ENCODE data around the gene TMPRSS4. TPM values are rescaled to one million over a fixed set of nuclear protein-coding genes. Genes with fewer than 3 reads are reported as not detected.

TMPRSS4 gene
- total RNA-seq, 1 donor from 2014 or later = not detected

DNA sequence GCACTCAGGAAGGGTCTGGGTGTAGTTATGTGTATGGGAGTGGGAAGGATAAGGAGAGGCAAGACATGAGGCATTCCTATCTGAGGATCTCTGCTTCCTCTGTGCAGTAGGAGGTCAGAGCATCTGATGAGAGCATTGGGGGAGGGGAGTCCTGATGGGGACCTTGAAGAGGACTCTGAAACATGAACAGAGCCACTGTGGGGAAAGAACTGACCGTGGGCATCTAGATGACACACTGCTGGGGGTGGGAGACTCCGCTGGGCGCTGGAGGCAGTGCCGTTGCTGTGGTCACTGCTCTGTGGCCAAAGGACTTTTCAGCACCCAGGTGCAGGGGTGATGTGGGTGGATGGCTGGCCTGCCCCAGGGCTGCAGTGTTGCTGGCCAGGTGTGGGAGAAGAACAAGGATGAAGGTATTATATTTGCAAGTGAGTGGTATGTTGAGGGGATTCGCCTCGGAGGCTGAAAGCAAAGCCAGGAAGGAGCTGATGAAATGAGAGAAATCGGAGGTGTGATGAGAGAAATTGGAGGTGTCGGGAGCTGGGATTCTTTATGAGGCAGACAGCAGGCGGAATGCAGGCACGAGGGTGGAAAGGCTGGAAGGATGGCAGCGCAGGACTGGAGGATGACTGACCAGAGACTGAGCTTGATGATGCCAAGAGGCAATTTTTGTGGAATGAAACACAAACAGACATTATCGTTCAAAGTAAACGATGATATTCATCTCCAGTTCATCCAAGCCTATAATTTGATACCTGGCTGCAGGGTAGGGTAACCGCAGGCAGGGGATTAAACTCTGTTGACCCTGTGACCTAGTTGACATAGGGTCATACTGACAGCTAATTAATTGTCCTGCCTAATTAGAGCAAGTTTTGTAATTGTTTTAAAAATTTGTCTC is 19.4 kb upstream of the TMPRSS4 start:
- no peaks in the 10 kb centered on the region for H3K36me3 Mint-ChIP-seq (ENCODE audit: low read depth)
- DNase-seq (ENCODE audit: low read depth, low spot score) = no peak

DNA sequence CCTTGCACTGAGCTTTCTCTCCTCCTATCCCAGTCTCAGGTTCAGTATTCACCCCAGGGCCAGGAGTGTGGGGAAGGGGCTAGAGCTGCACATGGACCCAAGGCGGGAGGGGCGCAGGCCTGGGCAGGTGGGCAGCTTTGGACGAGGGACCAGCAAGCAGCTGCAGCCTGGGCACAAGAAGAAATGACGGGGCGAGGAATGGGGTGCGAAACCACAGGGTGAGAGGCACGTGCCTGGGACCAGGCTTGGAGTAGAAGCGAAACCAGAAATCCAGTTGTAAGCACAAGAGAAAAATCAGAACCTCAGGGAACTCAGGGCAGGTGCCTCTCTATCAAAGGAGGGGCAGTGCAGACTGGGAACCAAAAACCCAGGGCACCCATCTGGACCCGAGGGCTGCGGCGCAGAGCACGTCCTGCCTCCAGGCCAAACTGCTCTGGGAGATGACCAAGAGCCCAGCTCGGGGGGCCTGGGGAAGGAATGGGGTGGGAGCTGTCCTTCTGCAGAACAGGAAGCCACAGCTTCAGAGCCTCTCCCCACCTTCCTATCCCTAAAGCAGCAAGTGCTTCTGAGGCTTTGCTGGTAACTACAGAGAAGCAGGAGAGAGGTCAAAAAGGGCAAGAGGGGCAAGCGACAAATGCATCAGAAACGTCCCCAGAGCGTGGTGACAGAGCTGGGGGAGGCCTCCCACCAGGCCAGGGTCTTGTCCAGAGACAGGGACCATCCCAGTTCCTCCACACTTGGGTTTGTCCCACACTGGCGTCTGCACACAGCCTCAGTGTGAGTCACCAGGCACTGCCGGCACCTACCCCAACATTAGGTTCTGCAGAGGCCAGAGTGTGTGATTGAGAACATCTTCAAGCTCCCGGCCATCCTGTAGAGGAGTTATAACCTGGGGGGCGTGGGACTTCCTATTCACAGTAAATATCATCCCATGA is 18.3 kb upstream of the TMPRSS4 start:
- Mint-ChIP-seq H3K9me3 (no peaks in the 10 kb centered on the region), H3K27me3 (ENCODE audit: low read depth) (no peaks in the 10 kb centered on the region), H3K27ac (ENCODE audit: unreplicated experiment) (no peak overlapping the region), H3K4me1 (peaks cover 8% of the 10 kb centered on the region), H3K36me3 (ENCODE audit: low read depth) (no peaks in the 10 kb centered on the region), H3K4me3 (no peak overlapping the region)
- TF ChIP-seq, protein P1, sequence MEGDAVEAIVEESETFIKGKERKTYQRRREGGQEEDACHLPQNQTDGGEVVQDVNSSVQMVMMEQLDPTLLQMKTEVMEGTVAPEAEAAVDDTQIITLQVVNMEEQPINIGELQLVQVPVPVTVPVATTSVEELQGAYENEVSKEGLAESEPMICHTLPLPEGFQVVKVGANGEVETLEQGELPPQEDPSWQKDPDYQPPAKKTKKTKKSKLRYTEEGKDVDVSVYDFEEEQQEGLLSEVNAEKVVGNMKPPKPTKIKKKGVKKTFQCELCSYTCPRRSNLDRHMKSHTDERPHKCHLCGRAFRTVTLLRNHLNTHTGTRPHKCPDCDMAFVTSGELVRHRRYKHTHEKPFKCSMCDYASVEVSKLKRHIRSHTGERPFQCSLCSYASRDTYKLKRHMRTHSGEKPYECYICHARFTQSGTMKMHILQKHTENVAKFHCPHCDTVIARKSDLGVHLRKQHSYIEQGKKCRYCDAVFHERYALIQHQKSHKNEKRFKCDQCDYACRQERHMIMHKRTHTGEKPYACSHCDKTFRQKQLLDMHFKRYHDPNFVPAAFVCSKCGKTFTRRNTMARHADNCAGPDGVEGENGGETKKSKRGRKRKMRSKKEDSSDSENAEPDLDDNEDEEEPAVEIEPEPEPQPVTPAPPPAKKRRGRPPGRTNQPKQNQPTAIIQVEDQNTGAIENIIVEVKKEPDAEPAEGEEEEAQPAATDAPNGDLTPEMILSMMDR (conservative IDR thresholded peaks at IDR 0.05) = no peak
- no peak for DNase-seq (ENCODE audit: low read depth, low spot score)

More for the DNA sequence above, 19.4 kb upstream of the TMPRSS4 start:
- Mint-ChIP-seq H3K4me1 (peaks cover 13% of the 10 kb centered on the region), H3K4me3 (no peak overlapping the region), H3K27me3 (ENCODE audit: low read depth) (no peaks in the 10 kb centered on the region), H3K9me3 (no peaks in the 10 kb centered on the region), H3K27ac (ENCODE audit: unreplicated experiment) (peak overlapping the region; percentile 53)
- TF ChIP-seq, protein P1 (conservative IDR thresholded peaks at IDR 0.05) = no peak

DNA sequence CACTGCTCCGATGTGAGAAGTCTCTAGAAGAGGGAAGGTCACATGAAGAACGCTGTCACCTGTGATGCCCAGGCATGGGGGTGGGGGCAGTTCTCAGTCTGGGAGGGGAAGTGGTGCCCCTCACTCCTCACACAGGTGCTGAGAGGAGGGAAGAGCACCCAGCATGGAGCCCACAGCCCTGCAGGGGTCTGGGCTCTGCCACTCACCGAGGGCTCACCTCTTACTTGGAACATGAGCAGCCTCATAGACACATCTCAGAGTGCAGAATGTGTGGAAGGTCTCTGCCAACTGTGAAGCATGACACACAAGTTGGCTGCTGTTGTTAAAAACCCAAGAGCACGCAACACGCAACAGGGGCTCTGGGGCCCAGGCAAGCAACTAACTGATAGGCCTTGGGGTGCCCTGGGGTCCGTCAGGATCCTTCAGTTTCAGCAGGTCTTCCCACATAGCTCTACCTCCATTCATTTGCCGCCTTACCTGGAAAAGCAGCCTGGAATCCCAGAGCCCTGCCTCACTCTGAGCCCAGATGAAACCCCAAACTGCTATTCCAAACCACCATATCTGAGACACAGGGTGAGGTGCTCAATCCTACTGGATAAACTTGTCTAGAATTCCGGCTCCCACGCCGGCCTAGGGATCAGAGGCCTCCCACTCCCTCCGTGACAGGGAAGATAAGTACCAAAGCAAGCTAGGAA is 17.5 kb upstream of the TMPRSS4 start:
- no peak overlapping the region for H3K4me3 Mint-ChIP-seq
- no peak overlapping the region for H3K27ac Mint-ChIP-seq (ENCODE audit: unreplicated experiment)
- H3K4me1 Mint-ChIP-seq = peaks cover 7% of the 10 kb centered on the region
- no peak for DNase-seq (ENCODE audit: low read depth, low spot score)
- TF ChIP-seq, protein P1 (conservative IDR thresholded peaks at IDR 0.05) = no peak
- H3K36me3 Mint-ChIP-seq (ENCODE audit: low read depth) = no peaks in the 10 kb centered on the region
- no peaks in the 10 kb centered on the region for H3K27me3 Mint-ChIP-seq (ENCODE audit: low read depth)
- H3K9me3 Mint-ChIP-seq = peaks cover 5% of the 10 kb centered on the region

DNA sequence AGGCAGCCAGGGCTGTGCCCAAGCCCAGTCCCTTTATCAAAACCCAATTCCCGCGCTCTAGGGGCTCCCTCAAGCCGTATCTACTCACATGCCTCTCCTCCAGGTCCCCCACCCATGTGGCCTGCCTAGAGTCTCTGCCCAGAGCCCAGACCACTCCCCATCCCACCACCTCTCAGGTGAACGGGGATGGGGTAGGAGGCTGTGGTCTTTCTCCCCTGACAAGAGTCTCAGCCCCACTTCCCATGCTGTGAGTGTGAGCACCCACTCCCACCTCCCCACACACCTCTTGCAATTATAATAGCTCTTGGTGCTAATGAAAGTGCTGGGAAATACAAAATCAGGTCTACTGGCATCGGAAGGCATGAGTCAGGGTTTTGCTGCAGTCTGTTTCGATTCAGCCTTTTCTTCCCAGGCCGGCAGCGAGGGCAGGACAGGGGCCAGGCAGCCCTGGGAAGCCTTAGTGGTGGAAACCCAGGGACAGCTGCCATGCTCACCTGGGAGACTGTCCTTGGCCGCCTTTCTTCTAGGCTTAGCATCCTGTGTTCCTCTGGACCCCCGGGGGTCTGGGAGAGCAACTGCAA is 16.7 kb upstream of the TMPRSS4 start:
- TF ChIP-seq, protein P1 (conservative IDR thresholded peaks at IDR 0.05) = no peak
- no peaks in the 10 kb centered on the region for H3K27me3 Mint-ChIP-seq (ENCODE audit: low read depth)
- H3K27ac Mint-ChIP-seq (ENCODE audit: unreplicated experiment) = no peak overlapping the region
- no peaks in the 10 kb centered on the region for H3K36me3 Mint-ChIP-seq (ENCODE audit: low read depth)
- no peak for DNase-seq (ENCODE audit: low read depth, low spot score)
- peaks cover 7% of the 10 kb centered on the region for H3K4me1 Mint-ChIP-seq
- no peak overlapping the region for H3K4me3 Mint-ChIP-seq
- peaks cover 5% of the 10 kb centered on the region for H3K9me3 Mint-ChIP-seq

DNA sequence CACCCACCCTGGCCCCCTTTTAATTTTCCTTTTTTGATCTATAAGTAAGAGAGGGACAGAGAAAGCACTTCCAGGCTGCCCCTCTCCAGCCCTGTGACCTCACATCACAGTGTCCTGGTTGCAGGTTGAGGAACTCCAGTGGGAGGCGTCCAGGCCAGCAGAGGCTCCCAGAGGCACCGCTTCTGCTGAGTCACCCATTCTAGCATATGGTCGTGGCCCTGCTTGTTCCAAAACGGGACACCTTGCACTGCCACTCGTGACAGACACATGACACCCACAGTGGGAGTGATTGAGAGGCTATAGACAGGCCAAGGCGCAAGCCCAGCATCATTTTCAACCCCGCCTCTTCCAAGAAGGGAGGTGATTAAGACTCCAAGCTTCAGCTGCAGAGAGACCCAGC is 16.0 kb upstream of the TMPRSS4 start:
- TF ChIP-seq, protein P1 (conservative IDR thresholded peaks at IDR 0.05) = no peak
- Mint-ChIP-seq H3K27me3 (ENCODE audit: low read depth) (no peaks in the 10 kb centered on the region), H3K4me3 (no peak overlapping the region), H3K27ac (ENCODE audit: unreplicated experiment) (peak overlapping the region; percentile 58), H3K36me3 (ENCODE audit: low read depth) (no peaks in the 10 kb centered on the region), H3K4me1 (peaks cover 7% of the 10 kb centered on the region), H3K9me3 (peaks cover 5% of the 10 kb centered on the region)
- DNase-seq (ENCODE audit: low read depth, low spot score) = no peak

All from neural crest cell (in vitro differentiated cells).